Measurements from ENCODE around the gene CLK2.

CLK2 gene

DNA sequence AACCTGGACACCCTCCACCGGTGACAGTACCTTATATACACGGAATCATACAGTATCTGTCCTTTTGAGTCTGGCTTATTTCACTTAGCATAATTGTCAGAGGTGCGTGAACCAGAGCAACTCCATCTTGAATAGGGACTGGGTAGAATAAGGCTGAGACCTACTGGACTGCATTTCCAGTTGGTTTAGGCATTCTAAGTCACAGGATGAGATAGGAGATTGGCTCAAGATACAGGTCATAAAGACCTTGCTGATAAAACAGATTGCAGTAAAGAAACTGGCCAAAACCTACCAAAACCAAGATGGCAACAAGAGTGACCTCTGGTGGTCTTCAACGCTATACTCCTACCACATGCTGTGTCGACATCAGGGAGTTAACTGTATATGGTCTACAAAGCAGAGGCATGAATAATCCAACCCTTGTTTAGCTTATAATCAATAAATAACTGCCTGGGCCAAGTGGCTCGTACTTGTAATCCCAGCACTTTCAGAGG is 34.0 kb upstream of the CLK2 start:
- in situ Hi-C loops (cut with MboI; ENCODE audit: low pct_unique_long_range_greater_than_20kb, low sequenced_read_pairs, unreplicated experiment) = no loop called here
- TF ChIP-seq, protein P1, sequence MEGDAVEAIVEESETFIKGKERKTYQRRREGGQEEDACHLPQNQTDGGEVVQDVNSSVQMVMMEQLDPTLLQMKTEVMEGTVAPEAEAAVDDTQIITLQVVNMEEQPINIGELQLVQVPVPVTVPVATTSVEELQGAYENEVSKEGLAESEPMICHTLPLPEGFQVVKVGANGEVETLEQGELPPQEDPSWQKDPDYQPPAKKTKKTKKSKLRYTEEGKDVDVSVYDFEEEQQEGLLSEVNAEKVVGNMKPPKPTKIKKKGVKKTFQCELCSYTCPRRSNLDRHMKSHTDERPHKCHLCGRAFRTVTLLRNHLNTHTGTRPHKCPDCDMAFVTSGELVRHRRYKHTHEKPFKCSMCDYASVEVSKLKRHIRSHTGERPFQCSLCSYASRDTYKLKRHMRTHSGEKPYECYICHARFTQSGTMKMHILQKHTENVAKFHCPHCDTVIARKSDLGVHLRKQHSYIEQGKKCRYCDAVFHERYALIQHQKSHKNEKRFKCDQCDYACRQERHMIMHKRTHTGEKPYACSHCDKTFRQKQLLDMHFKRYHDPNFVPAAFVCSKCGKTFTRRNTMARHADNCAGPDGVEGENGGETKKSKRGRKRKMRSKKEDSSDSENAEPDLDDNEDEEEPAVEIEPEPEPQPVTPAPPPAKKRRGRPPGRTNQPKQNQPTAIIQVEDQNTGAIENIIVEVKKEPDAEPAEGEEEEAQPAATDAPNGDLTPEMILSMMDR (IDR thresholded peaks at IDR 0.05; ENCODE audit: extremely low read depth, insufficient read depth, missing control alignments) = peak; percentile 33
- no peak for DNase-seq (ENCODE audit: low spot score)

DNA sequence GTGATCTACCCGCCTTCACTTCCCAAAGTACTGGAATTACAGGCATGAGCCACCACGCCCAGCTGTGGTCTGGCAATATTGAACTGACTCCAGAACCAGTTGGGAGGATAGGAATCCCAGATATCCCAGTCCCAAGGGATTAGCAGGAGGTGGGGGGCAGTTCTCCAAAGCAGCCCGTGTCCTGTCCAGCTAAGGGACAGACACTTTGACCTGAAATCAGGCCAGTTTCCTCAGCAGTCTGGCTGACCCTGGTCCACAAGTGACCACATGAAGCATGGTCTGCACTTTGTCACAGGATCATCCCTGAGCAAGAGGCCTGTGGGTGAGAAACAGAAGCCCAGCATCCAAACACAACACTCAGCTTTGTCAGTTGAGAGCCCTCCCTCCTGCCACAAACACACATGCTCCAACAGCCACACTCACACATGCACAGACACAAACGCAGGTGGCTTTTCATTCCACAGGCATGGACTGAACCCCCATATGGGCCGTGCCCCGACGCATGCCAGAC is 32.6 kb upstream of the CLK2 start:
- TF ChIP-seq, protein P1 (IDR thresholded peaks at IDR 0.05; ENCODE audit: extremely low read depth, insufficient read depth, missing control alignments) = no peak
- DNase-seq (ENCODE audit: low spot score) = no peak
- in situ Hi-C loops (cut with MboI; ENCODE audit: low pct_unique_long_range_greater_than_20kb, low sequenced_read_pairs, unreplicated experiment) = no loop called here

DNA sequence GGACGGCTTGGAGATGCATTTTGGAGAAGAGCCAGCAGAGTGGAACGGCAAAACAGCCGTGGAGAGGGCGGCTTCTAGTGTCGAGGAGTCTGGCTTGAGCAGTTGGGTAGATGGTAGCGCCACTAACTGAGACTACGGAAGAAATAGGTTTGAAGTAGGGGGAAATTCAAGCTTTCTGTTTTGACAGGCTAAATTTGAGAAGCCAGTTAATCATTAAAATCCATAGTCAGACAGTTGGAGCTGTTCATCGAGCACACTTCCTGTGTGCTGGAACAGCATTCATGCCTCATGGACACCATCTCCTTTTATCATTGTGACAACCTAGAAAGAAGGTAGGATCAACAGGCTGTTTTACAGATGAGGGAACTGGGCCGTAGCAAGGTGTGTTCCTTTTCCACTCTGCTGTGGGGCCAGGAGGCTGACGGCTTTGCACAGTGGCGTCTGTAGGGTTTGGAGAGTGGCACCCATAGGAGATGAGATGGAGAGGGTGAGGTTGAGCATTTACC is 31.3 kb upstream of the CLK2 start:
- in situ Hi-C loops (cut with MboI; ENCODE audit: low pct_unique_long_range_greater_than_20kb, low sequenced_read_pairs, unreplicated experiment) = no loop called here
- no peak for DNase-seq (ENCODE audit: low spot score)
- TF ChIP-seq, protein P1 (IDR thresholded peaks at IDR 0.05; ENCODE audit: extremely low read depth, insufficient read depth, missing control alignments) = no peak

DNA sequence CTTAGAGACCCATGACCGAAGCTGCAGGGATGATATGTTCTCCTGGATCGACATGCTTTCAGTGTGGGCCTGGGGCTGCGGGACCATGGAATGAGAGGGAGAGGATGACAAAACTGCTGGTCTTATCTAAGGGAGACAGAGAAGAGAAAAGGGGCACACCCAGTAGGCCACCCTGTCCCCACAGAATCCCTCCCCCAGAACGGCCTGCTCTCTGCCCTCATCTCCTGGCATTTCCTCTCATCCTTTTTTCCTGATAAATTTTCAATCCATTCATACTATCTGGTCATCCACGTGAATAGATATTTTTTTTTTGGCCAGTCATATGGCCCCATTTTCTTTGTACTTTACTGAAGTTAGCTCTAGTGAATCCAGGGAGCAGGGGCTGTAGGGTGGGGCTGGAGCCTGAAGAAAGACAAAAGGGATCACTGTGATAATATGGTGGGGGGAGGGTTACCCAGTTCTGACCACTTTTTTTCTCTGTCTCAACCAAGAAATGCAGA is 28.1 kb upstream of the CLK2 start, which contains the start of gene PKLR:
TSS of gene PKLR (minus strand) at position 97 of the 500 bp plus-strand sequence. CDS start at position 54, 43 bp downstream.
- TF ChIP-seq, protein P1 (IDR thresholded peaks at IDR 0.05; ENCODE audit: extremely low read depth, insufficient read depth, missing control alignments) = no peak
- in situ Hi-C loops (cut with MboI; ENCODE audit: low pct_unique_long_range_greater_than_20kb, low sequenced_read_pairs, unreplicated experiment) = no loop called here
- no peak for DNase-seq (ENCODE audit: low spot score)

DNA sequence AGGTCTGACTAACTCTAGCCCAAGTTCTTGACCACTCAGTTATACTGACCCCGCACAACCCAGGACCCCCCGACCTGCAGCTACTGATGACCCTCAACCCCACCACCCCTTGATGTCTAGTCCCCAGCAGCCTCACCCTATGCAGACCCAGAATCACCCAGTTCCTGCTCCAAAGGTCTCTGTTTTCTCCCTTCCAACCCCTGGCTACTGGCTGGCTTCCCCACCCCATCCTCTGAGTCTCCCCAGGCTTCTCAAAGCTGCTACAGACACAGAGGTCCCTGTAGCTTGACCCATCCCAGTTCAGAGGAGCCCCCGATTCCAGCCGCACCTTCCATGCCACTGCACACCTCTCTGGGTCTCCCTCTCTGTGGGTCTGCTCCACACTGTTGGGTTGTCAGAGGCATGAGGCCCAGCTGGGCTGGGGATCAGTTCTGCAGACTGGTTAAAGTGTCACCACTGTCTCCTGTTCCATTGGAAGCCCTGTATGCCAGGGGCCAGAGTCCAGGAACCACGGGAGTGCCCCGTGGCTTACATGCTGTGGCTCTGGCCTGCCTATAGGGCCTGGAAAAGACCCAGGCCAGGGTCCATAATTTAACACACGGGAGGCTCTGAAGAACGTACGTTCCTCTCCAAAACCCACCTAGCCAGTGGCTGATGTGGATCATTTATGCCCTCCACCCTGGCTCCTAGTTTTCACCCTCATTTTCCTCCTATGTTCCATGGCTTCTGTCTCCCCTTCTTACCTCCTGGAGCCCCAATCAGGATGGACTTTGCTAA is 27.4 kb upstream of the CLK2 start:
- TF ChIP-seq, protein P1 (IDR thresholded peaks at IDR 0.05; ENCODE audit: extremely low read depth, insufficient read depth, missing control alignments) = no peak
- in situ Hi-C loops (cut with MboI; ENCODE audit: low pct_unique_long_range_greater_than_20kb, low sequenced_read_pairs, unreplicated experiment) = no loop called here
- no peak for DNase-seq (ENCODE audit: low spot score)

DNA sequence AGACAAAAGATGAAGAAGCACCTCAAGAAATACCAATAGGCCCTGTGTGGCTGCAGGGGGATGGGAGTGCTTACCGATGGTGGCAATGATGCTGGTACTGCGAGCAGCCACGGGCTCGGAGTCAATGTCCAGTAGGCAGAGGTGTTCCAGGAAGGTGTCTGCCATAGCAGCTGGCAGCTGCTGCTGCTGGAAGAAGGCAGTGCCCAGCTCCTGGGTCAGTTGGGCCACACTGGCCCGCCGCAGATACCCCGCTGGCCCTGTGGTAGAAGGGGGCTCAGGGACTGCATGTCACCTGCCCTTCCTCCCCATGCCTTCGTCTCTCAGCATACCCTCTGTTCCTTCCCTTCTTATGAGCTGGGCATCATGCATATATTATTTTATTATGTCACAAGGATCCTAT is 26.7 kb upstream of the CLK2 start:
- TF ChIP-seq, protein P1 (IDR thresholded peaks at IDR 0.05; ENCODE audit: extremely low read depth, insufficient read depth, missing control alignments) = no peak
- DNase-seq (ENCODE audit: low spot score) = no peak
- in situ Hi-C loops (cut with MboI; ENCODE audit: low pct_unique_long_range_greater_than_20kb, low sequenced_read_pairs, unreplicated experiment) = no loop called here

Measured in GM13977 (cell line).